Body of pancreas (tissue), 4 donors: ENCODE results near the gene CDK19.

Experiments used
- CTCF ChIP-seq, 7 experiments: fragments of 450-650 bp in 4 of 7; fragments of 200-600 bp in 3 of 7; sonication (generic) in 3 of 7; IDR thresholded peaks; one replicate each; pipeline ENCODE4 v1.5.1; 2016 to 2019; ENCODE audit warnings: antibody characterized with exemption in 7 of 7
- POLR2A ChIP-seq, 3 donors: fragments of 450-650 bp; IDR thresholded peaks; one replicate each; pipeline ENCODE4 v1.6.1; 2016; ENCODE audit warnings: antibody characterized with exemption in 3 of 3, mild to moderate bottlenecking in 2 of 3

DNA sequence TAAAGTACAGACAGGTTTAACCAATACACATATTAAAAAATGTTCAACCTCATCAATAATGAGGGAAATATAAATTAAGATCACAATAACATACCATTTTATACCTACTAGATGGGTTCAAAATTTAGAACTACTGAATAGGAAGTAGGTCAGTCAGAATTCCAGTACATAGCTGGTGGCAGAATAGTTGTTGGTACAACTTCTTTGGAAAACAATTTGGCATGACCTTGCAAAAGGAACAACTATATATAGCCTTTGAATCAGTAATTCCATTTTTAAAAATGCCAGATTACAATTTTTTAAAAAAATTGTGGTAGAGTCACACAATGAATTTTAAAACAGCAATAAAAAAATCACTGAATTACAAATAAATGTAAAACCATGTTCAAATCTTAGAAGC, 165.6 kb downstream of the CDK19 start:
- no peak for TF ChIP-seq CTCF (IDR thresholded peaks at IDR 0.05)
- no peak for TF ChIP-seq POLR2A (IDR thresholded peaks at IDR 0.05)
